ENCODE measurements around the gene PDF. TPM values are rescaled to one million over a fixed set of nuclear protein-coding genes. Genes with fewer than 3 reads are reported as not detected.
A peak's percentile ranks its signal among the peaks of the same experiment; 100 is the strongest.

PDF gene
- total and polyA plus RNA-seq, 7 donors, result 6.5 to 18.6 (median 10.5) TPM; not detected in 1

DNA sequence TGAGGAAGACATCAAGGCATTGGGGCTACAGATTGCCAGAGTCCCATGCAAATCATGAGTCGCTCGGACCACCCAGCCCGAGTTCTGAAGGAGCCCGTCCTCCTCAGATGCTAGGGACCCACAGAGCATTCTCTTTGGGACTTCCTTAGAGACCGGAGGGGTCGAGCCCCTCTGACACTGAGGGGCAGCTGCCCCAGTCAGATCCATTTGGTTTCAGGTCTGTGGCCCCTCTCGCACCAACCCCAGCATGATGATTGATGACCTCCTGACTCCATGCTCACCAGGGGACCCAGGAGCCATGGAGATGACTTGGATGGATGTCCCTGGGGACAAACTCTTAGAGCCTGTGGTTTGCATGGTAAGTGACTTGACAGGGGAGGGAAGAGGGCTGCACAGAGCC, 8.0 kb downstream of the PDF start:
- Histone ChIP-seq H3K27ac (no peak overlapping the region), H3K9me3 (no peaks in the 10 kb centered on the region), H3K36me3 (peaks cover 53 to 93% (median 67%) of the 10 kb centered on the region in 4 donors), H3K4me3 (no peak overlapping the region), H3K27me3 (no peaks in the 10 kb centered on the region), H3K4me1 (peaks cover 0 to 20% (median 16%) of the 10 kb centered on the region in 4 donors)
- intact Hi-C loops (cut with DNase I), result no loop called here
- TF ChIP-seq EP300 (IDR thresholded peaks at IDR 0.05) (no peak), POLR2AphosphoS5 (IDR thresholded peaks at IDR 0.05) (no peak), POLR2A (IDR thresholded peaks at IDR 0.05) (no peak)
- TF ChIP-seq, protein P1, sequence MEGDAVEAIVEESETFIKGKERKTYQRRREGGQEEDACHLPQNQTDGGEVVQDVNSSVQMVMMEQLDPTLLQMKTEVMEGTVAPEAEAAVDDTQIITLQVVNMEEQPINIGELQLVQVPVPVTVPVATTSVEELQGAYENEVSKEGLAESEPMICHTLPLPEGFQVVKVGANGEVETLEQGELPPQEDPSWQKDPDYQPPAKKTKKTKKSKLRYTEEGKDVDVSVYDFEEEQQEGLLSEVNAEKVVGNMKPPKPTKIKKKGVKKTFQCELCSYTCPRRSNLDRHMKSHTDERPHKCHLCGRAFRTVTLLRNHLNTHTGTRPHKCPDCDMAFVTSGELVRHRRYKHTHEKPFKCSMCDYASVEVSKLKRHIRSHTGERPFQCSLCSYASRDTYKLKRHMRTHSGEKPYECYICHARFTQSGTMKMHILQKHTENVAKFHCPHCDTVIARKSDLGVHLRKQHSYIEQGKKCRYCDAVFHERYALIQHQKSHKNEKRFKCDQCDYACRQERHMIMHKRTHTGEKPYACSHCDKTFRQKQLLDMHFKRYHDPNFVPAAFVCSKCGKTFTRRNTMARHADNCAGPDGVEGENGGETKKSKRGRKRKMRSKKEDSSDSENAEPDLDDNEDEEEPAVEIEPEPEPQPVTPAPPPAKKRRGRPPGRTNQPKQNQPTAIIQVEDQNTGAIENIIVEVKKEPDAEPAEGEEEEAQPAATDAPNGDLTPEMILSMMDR (IDR thresholded peaks at IDR 0.05), result no peak
- 93 to 94% methylated on average over 7 of the region's 7 CpGs for WGBS, 2 donors
- no peak for DNase-seq

DNA sequence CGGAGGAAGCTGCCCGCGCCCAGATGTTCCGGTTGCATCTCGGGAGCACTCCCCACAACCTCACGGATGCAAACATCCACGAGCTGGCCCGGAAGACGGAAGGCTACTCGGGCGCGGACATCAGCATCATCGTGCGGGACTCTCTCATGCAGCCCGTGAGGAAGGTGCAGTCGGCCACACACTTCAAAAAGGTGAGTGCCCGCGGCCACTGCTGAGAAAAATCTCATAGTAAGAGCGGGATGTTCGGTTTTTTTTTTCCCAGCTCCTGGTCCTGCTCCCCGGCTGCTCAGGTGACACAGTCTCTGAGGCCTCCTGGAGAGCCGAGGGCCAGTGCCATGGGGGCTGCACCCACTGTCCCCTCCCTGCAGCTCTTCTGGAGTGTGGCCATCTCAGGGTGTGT, 9.3 kb downstream of the PDF start:
- intact Hi-C loops (cut with DNase I), result no loop called here
- Histone ChIP-seq H3K27me3 (no peaks in the 10 kb centered on the region), H3K27ac (no peak overlapping the region), H3K36me3 (peaks cover 58 to 99% (median 80%) of the 10 kb centered on the region in 4 donors), H3K4me3 (no peak overlapping the region), H3K4me1 (peaks cover 0 to 9% (median 5%) of the 10 kb centered on the region in 4 donors), H3K9me3 (no peaks in the 10 kb centered on the region)
- no peak for TF ChIP-seq POLR2A (IDR thresholded peaks at IDR 0.05)
- no peak for TF ChIP-seq EP300 (IDR thresholded peaks at IDR 0.05)
- TF ChIP-seq, protein P1 (IDR thresholded peaks at IDR 0.05), result no peak
- no peak for TF ChIP-seq POLR2AphosphoS5 (IDR thresholded peaks at IDR 0.05)
- 94% methylated on average over 22 of the region's 22 CpGs for WGBS, 2 donors
- DNase-seq, result peak; percentile 44

DNA sequence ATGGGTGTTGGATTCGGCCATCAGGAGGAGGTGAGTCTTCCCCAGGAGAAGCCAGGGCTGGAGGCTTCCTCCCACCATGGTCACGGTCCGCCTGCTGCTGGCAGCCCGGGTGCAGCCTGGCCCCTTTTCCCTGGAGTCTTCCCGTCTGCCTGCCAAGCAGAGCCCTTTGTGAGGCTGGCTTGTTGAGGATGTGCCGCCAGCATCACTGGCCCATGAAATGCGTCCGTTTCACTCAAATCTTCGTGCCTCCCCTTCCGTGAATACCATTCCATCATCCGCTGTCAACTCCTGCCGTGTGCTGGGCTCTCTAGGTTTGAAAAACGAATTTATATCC, 9.7 kb downstream of the PDF start:
- intact Hi-C loops (cut with DNase I), result no loop called here
- peaks cover 0 to 6% (median under 1%) of the 10 kb centered on the region in 4 donors for H3K4me1 ChIP-seq
- peak; percentile 46 for DNase-seq
- TF ChIP-seq EP300 (IDR thresholded peaks at IDR 0.05) (no peak), POLR2A (IDR thresholded peaks at IDR 0.05) (no peak), POLR2AphosphoS5 (IDR thresholded peaks at IDR 0.05) (no peak)
- TF ChIP-seq, protein P1 (IDR thresholded peaks at IDR 0.05), result no peak
- H3K27ac ChIP-seq, result no peak overlapping the region
- H3K9me3 ChIP-seq, result no peaks in the 10 kb centered on the region
- peaks cover 62 to 99% (median 84%) of the 10 kb centered on the region in 4 donors for H3K36me3 ChIP-seq
- 93% methylated on average over 13 of the region's 13 CpGs for WGBS, 2 donors
- H3K4me3 ChIP-seq, result no peak overlapping the region
- no peaks in the 10 kb centered on the region for H3K27me3 ChIP-seq

DNA sequence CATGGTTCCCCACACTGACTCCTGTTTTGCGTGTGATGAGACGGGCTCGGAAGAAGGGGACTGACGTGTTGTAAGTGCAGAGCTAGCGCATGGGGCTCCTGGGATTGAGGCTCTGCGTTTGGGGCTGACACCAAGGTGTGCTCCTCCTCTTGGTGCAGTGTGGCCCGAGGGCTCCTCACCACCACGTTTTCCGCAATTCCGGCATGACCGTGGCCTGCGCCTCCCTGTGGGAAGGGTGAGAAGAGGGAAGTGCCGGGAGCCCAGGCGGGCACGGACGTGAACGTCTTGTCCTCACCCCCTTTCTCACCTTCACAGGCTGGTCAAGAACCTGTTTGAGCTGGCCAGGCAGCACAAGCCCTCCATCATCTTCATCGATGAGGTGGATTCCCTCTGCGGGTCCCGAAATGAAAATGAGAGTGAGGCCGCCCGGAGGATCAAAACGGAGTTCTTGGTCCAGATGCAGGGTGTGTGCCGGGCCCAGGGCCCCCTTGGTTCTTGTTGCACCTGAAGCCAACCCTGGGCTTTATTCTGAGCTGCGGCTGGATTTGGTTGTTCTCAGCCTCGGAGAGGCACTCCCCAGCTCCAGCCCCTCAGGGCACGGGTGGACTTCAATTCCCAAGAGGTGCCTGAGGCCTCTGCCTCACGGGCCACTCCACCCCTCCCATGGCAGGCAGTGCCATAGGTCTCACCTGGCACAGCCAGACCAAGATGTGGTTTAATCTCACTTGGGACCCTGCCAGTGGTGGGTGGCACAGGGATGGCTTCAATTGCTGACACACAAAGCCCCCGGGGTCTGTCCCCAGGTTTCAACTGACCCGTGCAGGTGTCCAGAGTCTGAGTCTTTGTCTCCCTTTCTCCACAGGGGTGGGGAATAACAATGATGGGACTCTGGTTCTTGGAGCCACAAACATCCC, 10.3 kb downstream of the PDF start:
- H3K36me3 ChIP-seq, result peaks cover 62 to 99% (median 85%) of the 10 kb centered on the region in 4 donors
- H3K4me1 ChIP-seq, result peaks cover 0 to 5% (median 0%) of the 10 kb centered on the region in 4 donors
- H3K9me3 ChIP-seq, result no peaks in the 10 kb centered on the region
- H3K27ac ChIP-seq, result no peak overlapping the region
- WGBS, 2 donors, result 92 to 93% methylated on average over 30 of the region's 30 CpGs
- no peaks in the 10 kb centered on the region for H3K27me3 ChIP-seq
- TF ChIP-seq POLR2AphosphoS5 (IDR thresholded peaks at IDR 0.05) (peak in 1 of 4 donors; percentile 5), EP300 (IDR thresholded peaks at IDR 0.05) (no peak)
- H3K4me3 ChIP-seq, result no peak overlapping the region
- intact Hi-C loops (cut with DNase I), result no loop called here
- DNase-seq, result peak; percentile 55

DNA sequence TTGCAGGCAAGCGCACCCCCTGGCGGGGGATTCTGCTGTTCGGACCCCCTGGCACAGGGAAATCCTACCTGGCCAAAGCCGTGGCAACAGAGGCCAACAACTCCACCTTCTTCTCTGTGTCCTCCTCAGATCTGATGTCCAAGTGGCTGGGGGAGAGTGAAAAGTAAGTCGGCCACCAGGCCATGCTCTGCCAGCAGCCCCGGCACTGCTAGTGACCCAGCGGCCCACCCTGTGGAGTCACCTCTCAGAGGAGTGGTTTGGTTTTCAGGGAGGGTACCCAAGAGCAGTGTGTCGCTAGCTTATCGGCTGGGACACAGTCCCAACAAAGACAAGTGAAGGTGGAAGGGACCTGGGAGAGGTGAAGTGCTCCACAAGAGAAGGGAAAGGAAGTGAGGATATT, 11.0 kb downstream of the PDF start:
- H3K4me3 ChIP-seq, result no peak overlapping the region
- no peaks in the 10 kb centered on the region for H3K27me3 ChIP-seq
- WGBS, 2 donors, result 93 to 94% methylated on average over 9 of the region's 9 CpGs
- H3K36me3 ChIP-seq, result peaks cover 62 to 99% (median 78%) of the 10 kb centered on the region in 4 donors
- TF ChIP-seq EP300 (IDR thresholded peaks at IDR 0.05) (no peak), POLR2AphosphoS5 (IDR thresholded peaks at IDR 0.05) (no peak), POLR2A (IDR thresholded peaks at IDR 0.05) (no peak)
- TF ChIP-seq, protein P1 (IDR thresholded peaks at IDR 0.05), result no peak
- H3K4me1 ChIP-seq, result peaks cover 0 to 7% (median 0%) of the 10 kb centered on the region in 4 donors
- H3K27ac ChIP-seq, result no peak overlapping the region
- intact Hi-C loops (cut with DNase I), result no loop called here
- peak; percentile 43 for DNase-seq
- no peaks in the 10 kb centered on the region for H3K9me3 ChIP-seq

Measured in sigmoid colon (tissue), 7 donors.